Left colon (tissue), 2 donors: ENCODE measurements around the gene SH3D19. TPM values are rescaled to one million over a fixed set of nuclear protein-coding genes. Genes with fewer than 3 reads are reported as not detected.

ENCODE experiments used
- ATAC-seq: fragments of 200-7000 bp; cut with Tn5 transposase; one replicate; pipeline ENCODE4 v1.9.1; 2020; ENCODE audit warnings: mild to moderate bottlenecking, moderate library complexity
- DNase-seq, 2 donors: peaks; one replicate each; pipeline ENCODE4 v3.0.0-alpha.2; 2020
- intact Hi-C, 2 donors: fragments of 100-400 bp; cut with DNase I in 1 of 2; cut with micrococcal nuclease in 1 of 2; formaldehyde crosslinking; loops; one replicate each; pipeline versions ENCODE4 v1.11.2 to v1.14.0; 2022; cut with DNase I, micrococcal nuclease
- total RNA-seq, 2 donors: library from RNA; stranded (reverse); fragmentation: NEBNext Ultra II Directional; extraction: Animal tissue kit (Norgen Biotek cat#: 25700); gene quantifications; one replicate each; pipeline ENCODE4 v1.2.1, GENCODE V29; 2021
- donor health status: DM: no; HTN: no; CAD: no.
- donor health status: DM: yes; HTN: yes; CAD: no.

SH3D19 gene
- total RNA-seq, 2 donors from 2014 or later = 114 to 119 TPM

GRCh38 chr4:151174784-151175183 lies 150.6 kb downstream of the SH3D19 start:
- no peak for ATAC-seq
- intact Hi-C loops = no loop called here
- DNase-seq = no peak

GRCh38 chr4:151173871-151174270 lies 151.5 kb downstream of the SH3D19 start:
- no peak for ATAC-seq

GRCh38 chr4:151169900-151170299 lies 155.5 kb downstream of the SH3D19 start:
- intact Hi-C loops = no loop called here
- ATAC-seq (no peak), DNase-seq (no peak)

More at GRCh38 chr4:151173871-151174270, 151.5 kb downstream of the SH3D19 start:
- intact Hi-C loops = no loop called here
- DNase-seq = peak in 1 of 2 donors; percentile 34

- DNase-seq (peak; percentile 19 to 75), ATAC-seq (peak; percentile 51)
- intact Hi-C loops = no loop called here
Observed at GRCh38 chr4:151169223-151169622, 156.2 kb downstream of the SH3D19 start.

- ATAC-seq = no peak
- no peak for DNase-seq
- intact Hi-C loops = no loop called here
Observed at GRCh38 chr4:151167561-151167960, 157.8 kb downstream of the SH3D19 start.

- ATAC-seq (no peak), DNase-seq (no peak)
- intact Hi-C loops = no loop called here
Observed at GRCh38 chr4:151166636-151167035, 158.8 kb downstream of the SH3D19 start.

GRCh38 chr4:151165205-151166000 lies 160.0 kb downstream of the SH3D19 start:
- intact Hi-C loops = no loop called here
- DNase-seq (no peak), ATAC-seq (no peak)

GRCh38 chr4:151163855-151164254 lies 161.6 kb downstream of the SH3D19 start:
- intact Hi-C loops = no loop called here
- no peak for DNase-seq
- no peak for ATAC-seq

GRCh38 chr4:151158979-151159378 lies 166.4 kb downstream of the SH3D19 start:
- DNase-seq = no peak
- ATAC-seq = no peak
- intact Hi-C loops = no loop called here

- ATAC-seq (no peak), DNase-seq (no peak)
- intact Hi-C loops = no loop called here
Observed at GRCh38 chr4:151157543-151157942, 167.9 kb downstream of the SH3D19 start.

GRCh38 chr4:151153585-151153984 lies 171.8 kb downstream of the SH3D19 start:
- intact Hi-C loops = no loop called here
- ATAC-seq (peak; percentile 53), DNase-seq (no peak)

- DNase-seq (no peak), ATAC-seq (peak; percentile 36)
- intact Hi-C loops = no loop called here
Observed at GRCh38 chr4:151152028-151152427, 173.4 kb downstream of the SH3D19 start.

- intact Hi-C loops = no loop called here
- DNase-seq (no peak), ATAC-seq (no peak)
Observed at GRCh38 chr4:151150821-151151580, 174.4 kb downstream of the SH3D19 start.

GRCh38 chr4:151148261-151148660 lies 177.1 kb downstream of the SH3D19 start:
- ATAC-seq (no peak), DNase-seq (no peak)
- intact Hi-C loops = no loop called here

- intact Hi-C loops = no loop called here
- ATAC-seq = no peak
Observed at GRCh38 chr4:151147000-151147399, 178.4 kb downstream of the SH3D19 start.

GRCh38 chr4:151144329-151145072 lies 180.9 kb downstream of the SH3D19 start:
- intact Hi-C loops = no loop called here
- no peak for DNase-seq
- no peak for ATAC-seq

More at GRCh38 chr4:151147000-151147399, 178.4 kb downstream of the SH3D19 start:
- no peak for DNase-seq

- DNase-seq (no peak), ATAC-seq (no peak)
- intact Hi-C loops = no loop called here
Observed at GRCh38 chr4:151143811-151144210, 181.6 kb downstream of the SH3D19 start.

- no peak for ATAC-seq
- intact Hi-C loops = no loop called here
- DNase-seq = no peak
Observed at GRCh38 chr4:151143162-151143561, 182.2 kb downstream of the SH3D19 start.

- intact Hi-C loops = no loop called here
Observed at GRCh38 chr4:151142758-151143157, 182.6 kb downstream of the SH3D19 start.

More at GRCh38 chr4:151142758-151143157, 182.6 kb downstream of the SH3D19 start:
- ATAC-seq (no peak), DNase-seq (no peak)
